Endothelial cell of umbilical vein (primary cell): ENCODE measurements around the gene RASL11A.

Source experiments
- EZH2 ChIP-seq: IDR thresholded peaks from 2 replicates; pipeline ENCODE4 v1.6.1; 2012; ENCODE audit warnings: borderline replicate concordance, low read depth, mild to moderate bottlenecking, moderate library complexity, low read length, inconsistent platforms; ENCODE audit not compliant: severe bottlenecking
- JUN ChIP-seq: IDR thresholded peaks from 2 replicates; pipeline ENCODE4 v1.6.1; 2011; ENCODE audit warnings: borderline replicate concordance, low read depth; ENCODE audit not compliant: insufficient read length, insufficient read depth
- POLR2A ChIP-seq: IDR thresholded peaks from 2 replicates; pipeline ENCODE4 v1.6.1; 2012; ENCODE audit warnings: low read depth, mild to moderate bottlenecking, control low read depth, low read length
- POLR2AphosphoS5 ChIP-seq: IDR thresholded peaks from 2 replicates; pipeline ENCODE4 v1.6.1; 2012; ENCODE audit warnings: low read depth, mild to moderate bottlenecking, control low read depth, low read length, moderate library complexity; ENCODE audit not compliant: insufficient read depth
- TF ChIP-seq, protein P1 (sequence below): IDR thresholded peaks from 2 replicates; pipeline ENCODE4 v1.6.1; 2011; ENCODE audit not compliant: insufficient read depth, insufficient read length
- TF ChIP-seq, protein P2 (sequence below), 2 donors: IDR thresholded peaks; 1 replicate in 1 of 2; 2 replicates in 1 of 2; pipeline ENCODE4 v1.5.1; 2011; ENCODE audit warnings: low read length in 2 of 2, mild to moderate bottlenecking in 2 of 2, moderate library complexity in 2 of 2, control low read depth in 1 of 2, inconsistent platforms in 1 of 2, low read depth in 1 of 2; ENCODE audit not compliant: insufficient read depth in 1 of 2; ENCODE audit errors: extremely low read depth in 1 of 2

DNA sequence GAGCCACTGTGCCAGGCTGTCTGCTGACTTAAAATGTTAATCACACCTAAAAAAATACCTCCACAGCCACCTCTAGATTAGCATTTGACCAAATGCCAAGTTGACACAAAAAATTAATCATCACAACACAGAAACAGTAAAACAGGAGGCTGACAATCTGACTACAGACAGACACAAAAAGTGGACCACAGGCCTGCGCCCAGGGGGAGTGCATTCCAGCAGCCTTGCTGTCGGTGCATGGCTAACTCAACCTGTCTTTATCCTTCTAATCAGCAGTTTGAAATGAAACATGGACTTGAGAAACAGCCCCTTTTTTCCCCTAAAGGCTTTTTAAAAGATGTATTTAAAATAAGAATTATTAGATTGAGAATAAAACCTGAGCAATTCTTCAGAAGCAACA lies 34.0 kb downstream of the RASL11A start:
- TF ChIP-seq, protein P1, sequence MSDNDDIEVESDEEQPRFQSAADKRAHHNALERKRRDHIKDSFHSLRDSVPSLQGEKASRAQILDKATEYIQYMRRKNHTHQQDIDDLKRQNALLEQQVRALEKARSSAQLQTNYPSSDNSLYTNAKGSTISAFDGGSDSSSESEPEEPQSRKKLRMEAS = no peak
- TF ChIP-seq, protein P2, sequence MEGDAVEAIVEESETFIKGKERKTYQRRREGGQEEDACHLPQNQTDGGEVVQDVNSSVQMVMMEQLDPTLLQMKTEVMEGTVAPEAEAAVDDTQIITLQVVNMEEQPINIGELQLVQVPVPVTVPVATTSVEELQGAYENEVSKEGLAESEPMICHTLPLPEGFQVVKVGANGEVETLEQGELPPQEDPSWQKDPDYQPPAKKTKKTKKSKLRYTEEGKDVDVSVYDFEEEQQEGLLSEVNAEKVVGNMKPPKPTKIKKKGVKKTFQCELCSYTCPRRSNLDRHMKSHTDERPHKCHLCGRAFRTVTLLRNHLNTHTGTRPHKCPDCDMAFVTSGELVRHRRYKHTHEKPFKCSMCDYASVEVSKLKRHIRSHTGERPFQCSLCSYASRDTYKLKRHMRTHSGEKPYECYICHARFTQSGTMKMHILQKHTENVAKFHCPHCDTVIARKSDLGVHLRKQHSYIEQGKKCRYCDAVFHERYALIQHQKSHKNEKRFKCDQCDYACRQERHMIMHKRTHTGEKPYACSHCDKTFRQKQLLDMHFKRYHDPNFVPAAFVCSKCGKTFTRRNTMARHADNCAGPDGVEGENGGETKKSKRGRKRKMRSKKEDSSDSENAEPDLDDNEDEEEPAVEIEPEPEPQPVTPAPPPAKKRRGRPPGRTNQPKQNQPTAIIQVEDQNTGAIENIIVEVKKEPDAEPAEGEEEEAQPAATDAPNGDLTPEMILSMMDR (IDR thresholded peaks at IDR 0.05; ENCODE audit: extremely low read depth in 1 of 2, insufficient read depth in 1 of 2, low read depth in 1 of 2, low read length in 2 of 2) = no peak
- TF ChIP-seq POLR2A (no peak), JUN (no peak), EZH2 (no peak), POLR2AphosphoS5 (no peak)
